T-helper 9 cell (primary cell): ENCODE data around the gene MPHOSPH8.

Experiments used
- DNase-seq: peaks from one replicate; pipeline ENCODE4 v3.0.0-alpha.2; 2020
- total RNA-seq, 2 donors: gene quantifications; one replicate each; lab custom pipeline; 2026; lab: John Stamatoyannopoulos, UW

The MPHOSPH8 gene, protein sequence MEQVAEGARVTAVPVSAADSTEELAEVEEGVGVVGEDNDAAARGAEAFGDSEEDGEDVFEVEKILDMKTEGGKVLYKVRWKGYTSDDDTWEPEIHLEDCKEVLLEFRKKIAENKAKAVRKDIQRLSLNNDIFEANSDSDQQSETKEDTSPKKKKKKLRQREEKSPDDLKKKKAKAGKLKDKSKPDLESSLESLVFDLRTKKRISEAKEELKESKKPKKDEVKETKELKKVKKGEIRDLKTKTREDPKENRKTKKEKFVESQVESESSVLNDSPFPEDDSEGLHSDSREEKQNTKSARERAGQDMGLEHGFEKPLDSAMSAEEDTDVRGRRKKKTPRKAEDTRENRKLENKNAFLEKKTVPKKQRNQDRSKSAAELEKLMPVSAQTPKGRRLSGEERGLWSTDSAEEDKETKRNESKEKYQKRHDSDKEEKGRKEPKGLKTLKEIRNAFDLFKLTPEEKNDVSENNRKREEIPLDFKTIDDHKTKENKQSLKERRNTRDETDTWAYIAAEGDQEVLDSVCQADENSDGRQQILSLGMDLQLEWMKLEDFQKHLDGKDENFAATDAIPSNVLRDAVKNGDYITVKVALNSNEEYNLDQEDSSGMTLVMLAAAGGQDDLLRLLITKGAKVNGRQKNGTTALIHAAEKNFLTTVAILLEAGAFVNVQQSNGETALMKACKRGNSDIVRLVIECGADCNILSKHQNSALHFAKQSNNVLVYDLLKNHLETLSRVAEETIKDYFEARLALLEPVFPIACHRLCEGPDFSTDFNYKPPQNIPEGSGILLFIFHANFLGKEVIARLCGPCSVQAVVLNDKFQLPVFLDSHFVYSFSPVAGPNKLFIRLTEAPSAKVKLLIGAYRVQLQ
- total RNA-seq = 92.9 to 148 reads per million in 2 donors

DNA sequence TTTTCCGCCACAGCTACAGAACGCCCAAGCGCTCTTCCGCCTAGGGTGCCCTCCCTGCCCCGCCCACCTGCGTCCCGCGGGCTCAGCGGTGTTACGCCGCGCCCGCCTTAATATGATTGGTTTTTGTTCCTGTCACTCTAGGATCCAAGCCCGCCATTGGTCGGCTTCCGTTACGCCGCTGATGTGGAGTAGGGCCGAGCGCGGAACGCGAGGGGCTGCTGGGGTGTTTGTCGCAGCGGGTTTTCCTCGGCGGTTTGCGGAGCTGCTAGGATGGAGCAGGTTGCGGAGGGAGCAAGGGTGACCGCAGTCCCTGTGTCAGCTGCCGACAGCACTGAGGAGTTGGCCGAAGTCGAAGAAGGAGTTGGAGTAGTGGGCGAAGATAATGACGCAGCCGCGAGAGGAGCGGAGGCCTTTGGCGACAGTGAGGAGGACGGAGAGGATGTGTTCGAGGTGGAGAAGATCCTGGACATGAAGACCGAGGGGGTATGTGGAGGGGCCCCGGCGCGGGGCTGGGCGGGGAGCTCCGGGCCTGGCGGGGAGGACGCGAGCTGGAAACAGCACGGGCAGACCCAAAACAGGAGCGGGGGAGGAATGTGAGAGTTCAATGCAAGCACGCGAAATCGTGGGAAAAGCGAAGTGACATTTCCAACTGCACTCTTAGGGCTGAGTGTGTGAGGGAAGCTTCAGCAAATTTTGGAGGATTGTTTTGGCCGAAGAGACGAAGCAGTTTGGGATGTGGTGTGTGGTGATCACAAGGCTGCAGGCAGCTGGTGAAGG, at the start of gene MPHOSPH8:
Gene MPHOSPH8, plus strand, starts transcription at position 181 of the 777 bp plus-strand sequence. Its CDS starts 90 bp downstream, at position 271.
- peak; percentile 85 for DNase-seq

DNA sequence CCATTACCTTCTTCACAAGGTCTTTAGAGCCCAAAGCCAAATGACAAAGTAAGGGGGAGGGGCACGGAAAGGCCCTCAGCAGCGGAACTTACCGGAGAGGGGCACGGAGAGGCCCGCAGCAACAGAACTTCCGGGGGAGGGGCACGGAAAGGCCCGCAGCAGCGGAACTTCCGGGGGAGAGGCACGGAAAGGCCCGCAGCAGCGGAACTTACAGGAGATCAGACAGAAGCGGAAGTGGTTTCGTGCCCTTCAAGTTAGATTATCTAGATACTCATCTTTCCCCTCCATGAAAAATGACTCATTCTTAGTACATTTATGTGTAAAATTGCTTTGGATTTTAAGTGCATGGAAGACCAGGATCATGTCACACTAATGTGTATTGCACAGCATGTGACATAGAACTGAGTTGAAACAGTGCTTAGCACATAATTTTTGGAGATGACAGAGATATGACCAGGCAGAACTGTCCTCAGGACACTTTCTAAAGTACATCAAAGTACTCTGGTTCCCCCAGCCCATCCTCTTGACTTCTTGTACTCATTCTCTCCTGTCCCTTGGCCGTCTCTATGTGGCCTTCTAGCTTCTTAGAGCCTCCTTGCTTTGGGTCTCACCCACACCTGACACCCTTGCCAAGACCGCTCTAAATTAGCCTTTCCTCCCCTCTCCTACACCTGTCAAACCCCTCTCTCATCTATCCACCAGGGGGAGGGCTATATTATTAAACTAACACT, 46.4 kb upstream of the MPHOSPH8 start:
- DNase-seq = peak; percentile 56

DNA sequence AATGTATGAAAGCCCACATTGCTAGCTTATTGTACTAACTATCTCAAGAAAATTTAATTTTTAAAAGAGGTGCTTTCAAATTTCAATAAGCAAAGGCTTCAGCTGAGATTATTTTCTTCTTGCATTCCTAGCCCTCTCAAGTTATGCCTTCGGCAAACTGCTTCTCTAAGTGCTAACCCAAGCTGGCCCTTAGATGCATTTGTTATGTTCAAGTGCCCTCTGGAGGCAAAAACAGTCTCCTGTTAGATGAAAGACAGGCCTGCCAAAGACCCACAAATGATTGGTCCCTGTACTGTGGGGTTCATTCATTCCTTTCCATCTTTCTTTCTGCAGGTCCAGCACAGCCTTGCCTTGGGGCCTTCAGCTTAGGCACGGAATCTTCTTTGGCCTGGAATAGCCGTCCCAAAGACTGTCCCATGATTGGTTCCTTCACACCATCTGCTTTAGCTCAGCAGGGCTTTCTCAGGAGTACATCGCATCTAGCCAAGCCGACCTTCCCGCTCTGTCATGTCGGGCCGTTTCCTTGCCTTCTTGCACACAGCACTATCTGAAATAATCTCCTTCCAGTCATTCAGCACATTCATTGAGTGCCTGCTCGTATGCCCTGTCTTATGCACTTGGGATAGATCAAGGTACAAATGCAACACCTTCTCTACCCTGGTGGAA, 45.7 kb upstream of the MPHOSPH8 start:
- no peak for DNase-seq

DNA sequence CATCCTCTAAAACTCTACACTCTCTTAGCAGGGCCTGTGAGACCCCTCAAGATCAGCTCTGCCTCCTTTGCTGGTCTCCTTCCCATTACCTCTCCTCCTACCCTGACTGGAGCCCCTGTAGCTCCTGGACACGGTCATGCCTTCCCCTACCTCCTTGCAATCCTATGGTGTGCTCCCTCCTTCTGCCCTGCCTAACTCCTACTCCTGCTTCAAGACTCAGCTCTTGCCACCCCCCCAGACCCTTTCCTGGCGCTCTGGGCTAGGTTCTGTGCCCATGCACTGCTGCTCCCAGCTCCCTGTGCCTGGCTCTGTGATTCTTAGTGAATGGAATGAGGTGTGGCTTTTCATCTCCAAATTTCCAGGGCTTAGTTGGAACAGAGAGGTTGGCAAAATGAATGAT, 44.1 kb upstream of the MPHOSPH8 start:
- no peak for DNase-seq

DNA sequence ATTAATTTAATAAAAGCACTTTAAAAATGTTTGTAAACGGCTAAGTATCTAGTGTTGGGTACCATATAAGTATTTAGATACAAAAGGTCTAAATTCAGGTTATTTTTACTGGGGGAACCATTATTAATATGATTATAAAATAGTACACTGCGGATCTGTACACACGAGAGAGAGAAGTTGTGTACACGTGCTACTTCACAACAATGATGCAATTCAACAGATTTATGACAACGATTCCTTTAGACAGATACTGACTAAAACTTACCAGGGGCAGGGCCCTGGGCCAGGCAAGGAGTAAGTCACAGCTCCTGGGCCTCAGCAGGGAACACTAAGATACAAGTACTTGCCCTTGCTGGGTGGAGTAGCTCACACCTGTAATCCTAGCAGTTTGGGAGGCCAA, 43.0 kb upstream of the MPHOSPH8 start:
- no peak for DNase-seq

DNA sequence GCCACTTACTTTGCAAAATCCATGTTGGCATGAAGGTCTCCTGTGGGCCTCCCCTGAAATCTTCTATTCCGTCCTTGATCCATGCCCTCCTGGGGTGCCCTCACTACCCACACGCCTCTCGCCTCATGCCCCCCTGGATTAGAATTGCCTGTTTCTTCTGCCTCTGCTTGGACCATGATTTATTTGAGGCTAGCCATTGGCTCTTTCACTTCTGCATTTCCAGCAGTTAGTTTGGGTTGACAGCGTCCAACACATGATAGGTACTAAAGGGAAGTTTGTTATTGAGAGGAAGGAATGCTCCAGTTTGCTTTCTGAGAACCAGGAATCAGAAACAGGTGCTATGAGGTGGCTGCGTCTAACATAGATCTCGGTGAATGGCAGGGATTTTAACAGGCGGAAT, 41.6 kb upstream of the MPHOSPH8 start:
- no peak for DNase-seq

DNA sequence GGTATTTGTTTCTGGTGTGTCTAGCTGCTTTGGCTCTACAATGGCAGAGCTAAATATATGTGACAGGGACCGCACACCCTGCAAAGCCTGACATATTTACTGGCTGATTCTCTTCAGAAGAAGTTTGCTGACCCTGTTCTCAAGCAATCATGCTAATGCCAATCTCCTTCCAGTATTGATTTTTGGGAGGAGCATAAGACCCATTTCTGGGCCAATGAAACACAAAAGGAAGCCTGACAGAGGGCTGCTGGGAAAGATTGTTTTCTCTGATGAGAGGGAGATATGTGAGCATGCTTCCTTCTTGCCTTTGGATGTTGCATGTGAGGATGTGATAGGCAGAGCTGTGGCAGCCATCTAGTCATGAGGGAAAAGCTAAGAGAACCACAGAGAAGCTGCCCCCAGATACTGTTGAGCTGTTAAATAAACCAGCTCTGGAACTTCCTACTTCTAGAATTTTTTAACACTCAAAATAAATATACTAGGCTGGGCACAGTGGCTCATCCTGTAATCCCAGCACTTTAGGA, 40.7 kb upstream of the MPHOSPH8 start:
- no peak for DNase-seq

DNA sequence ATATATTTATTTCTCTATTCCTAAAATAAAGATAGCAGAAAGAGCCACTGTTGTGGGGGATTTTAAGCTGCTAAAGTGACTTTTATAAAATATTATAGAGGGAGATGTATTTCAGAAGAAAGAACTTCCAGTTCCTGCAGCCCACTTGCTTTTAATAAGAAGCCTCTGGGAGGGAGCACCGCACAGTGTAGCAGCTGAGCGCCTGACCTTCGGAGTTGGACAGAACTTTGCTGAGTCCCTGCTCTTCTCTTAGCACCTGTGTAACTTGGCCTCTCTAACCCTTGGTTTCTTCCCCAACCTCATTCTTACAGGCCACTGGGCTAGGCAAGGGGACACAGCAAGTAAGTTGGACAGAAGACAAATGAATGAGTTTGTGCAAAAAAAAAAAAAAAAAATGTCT, 37.4 kb upstream of the MPHOSPH8 start:
- no peak for DNase-seq

DNA sequence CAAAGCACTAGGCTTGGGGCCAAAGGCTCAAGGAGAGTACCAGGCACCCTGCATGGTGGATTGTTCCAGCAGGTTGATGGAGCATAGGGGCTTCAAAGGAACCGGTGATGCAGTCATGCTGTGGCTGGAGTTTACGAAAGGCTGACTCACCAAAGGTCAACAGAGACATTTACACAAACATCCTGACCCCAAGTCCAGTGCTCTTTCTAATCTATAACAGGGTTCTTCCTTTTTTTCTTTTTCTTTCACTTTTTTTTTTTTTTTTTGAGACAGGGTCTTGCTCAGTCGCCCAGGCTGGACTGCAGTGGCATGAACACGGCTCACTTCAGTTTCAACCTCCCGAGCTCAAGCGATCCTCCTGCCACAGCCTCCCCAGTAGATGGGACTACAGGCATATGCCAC, 36.5 kb upstream of the MPHOSPH8 start:
- DNase-seq = no peak

DNA sequence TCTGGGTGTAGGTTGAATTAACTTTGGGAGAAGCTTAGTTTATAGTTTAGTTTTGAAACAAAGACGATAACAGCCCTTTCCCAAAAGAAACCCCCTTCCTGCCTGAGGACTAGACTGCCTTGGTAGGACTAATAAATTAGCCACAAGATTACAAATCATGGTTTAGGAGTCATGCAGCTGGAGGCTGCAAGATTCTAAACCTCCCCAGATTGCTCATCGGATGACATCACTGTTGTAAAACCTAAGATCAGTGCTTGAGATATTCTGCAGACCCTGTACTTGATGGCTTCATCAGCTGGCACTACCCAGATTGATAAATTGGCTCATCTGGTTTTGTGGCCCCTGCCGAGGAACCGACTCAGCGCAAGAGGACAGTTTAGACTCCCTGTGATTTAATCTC, 35.9 kb upstream of the MPHOSPH8 start:
- no peak for DNase-seq

DNA sequence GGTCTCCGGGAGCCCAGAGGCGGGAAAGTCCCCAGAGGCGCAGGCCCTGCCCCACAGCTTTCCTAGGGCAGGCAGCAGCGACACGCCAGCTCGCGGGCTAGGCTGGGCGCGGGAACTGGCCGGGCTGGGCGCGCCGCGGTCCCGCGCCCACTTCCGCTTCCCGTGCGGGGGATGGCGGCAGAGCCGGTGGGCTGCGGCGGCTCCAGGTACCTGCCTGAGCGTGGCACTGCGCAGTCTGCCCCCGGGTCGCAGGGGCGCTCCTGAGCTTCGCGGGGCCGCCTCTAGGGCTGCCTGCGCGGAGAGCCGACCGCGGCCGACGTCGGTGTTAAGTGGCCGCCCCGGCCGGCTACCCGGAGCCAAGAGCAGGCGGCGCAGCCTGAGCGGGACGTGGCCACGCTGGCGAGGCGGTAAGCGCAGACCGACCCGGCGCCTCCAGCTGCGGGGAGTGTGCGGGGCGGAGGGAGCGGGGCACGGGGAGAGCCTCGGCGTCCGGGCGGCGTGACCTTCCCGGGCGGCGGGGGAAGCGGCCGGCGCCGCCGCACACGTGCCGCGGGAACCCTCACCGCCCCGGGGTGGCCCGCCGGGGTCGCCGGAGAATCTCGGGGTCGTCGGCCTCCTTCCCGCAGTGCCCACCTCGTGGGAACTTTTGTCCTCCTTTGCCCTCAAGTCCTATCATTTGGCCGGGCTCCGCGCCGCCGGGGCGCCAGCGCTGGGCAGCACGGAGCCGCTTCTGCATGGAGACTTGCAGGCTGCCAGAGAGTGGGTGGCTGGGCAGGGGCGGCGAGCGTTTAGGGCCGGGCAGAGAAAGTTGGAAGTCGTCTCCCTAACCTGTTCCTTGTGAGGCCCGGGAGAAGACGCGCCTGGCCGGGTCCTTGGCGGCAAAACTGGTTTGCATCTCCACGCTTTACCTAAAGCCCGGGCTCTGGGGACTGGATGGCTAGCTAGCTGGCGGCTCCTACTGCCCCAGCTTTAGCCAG, 31.4 kb upstream of the MPHOSPH8 start:
- DNase-seq = peak; percentile 6

DNA sequence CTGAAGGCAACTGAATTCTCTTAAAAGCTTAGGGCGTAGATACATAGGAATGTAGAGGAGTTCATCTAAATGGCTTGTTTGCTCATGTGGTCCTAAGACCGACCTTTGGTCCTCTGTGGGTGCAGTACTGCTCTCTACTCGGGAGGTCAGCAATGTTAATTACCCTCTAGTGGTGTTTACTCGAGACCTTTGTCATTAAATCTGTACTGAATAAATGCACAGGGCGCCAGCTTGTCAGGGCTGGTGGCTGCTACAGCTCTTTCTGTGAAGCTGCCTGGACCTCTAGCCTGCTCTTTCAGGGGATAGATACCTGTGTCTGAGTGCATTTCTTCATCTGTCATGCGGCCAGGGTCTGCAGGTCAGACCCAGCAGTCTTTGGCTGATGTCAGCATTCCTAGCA, 29.2 kb upstream of the MPHOSPH8 start:
- no peak for DNase-seq

DNA sequence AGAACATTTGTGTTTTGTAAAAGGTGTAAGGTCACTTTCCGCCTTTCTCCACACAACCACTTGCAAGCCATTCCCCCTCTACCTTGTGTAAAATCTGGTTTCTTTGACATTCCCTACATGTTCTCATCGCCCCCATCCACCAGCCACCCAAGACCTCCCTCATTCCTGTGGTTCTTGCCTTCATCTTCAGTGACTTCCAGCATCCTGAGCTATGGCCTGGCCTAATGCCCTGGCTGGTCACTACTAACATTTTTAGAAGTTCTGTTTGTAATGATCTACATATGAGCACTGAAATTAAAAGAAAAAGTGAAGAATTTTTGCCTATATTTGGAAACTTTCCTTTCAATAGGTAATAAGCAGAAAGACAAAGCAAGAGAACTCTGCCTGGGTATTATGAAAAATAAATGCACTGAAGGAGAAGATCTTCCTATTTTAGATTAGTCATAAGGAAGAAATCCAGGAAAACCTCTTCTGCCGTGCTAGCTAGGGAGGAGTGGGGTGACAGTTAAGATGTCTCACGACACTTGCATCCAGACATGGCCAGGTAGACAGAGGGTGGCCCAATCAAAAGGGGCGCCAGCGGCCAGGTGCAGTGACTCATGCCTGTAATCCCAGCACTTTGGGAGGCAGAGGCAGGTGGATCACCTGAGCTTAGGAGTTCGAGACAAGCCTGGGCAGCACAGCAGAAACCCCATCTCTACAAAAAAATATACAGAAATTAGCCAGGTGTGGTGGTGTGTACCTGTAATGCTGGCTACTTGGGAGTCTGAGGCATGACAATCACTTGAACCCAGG, 28.1 kb upstream of the MPHOSPH8 start:
- DNase-seq = no peak

DNA sequence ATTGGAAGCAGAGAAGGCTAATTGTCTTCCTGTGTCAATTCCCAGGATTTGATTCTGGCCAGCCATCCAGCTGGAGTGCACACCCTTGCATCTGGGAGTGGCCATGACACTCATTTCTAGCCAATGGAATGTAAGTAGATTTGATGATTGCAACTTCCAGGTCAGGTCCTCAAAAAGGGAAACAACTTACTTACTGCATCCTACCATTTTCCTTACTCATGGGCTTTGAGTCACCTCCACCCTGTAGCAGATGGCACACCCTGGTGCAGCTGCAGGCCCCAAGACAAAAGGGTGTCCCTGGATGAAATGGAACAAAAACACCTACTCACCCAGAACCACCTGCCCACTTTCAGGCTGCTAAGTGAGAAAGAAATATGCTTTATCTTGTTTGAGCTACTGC, 27.3 kb upstream of the MPHOSPH8 start:
- DNase-seq = no peak

DNA sequence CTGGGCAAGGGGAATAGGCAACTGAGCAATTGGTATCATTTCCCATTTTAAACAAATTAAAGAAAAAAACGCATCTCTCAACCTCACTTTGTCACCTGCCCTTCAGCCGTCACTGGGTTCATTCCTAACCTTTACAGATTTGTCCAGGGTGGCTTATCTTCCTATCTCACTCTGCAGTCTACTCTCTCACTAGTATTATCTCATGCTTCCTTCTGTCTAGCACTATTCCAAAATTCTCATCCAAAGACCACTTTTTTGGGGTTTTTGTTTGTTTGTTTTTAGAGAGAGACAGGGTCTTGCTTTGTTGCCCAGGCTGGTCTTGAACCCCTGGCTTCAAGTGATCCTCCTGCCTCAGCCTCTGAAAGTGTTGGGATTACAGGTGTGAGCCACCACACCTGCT, 26.7 kb upstream of the MPHOSPH8 start:
- DNase-seq = no peak

DNA sequence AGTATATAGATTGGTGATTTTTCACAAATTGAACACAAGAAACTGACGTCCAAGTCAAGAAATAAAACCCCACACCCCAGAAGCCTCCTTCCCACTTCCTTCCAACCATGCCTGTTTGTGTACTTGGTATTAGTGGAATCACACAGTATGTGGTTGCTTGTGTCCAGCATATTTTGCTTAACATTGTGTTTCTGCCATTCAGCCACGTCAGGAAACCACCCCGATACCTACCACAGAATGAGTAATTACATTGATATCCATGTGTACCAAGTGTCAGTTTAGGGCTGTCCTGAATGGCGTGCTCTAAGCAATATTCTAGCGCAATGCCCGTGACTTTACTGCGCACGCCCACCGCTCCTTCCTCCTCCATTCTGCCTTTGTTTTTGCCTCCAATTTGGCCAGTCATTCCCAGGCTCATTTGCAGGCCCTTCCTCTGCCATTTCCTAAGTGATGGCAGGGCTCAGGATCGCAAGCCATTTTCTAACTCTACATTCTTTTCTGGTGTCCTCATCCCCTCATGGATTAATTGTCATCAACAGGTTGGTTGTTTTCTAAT, 25.9 kb upstream of the MPHOSPH8 start:
- no peak for DNase-seq

DNA sequence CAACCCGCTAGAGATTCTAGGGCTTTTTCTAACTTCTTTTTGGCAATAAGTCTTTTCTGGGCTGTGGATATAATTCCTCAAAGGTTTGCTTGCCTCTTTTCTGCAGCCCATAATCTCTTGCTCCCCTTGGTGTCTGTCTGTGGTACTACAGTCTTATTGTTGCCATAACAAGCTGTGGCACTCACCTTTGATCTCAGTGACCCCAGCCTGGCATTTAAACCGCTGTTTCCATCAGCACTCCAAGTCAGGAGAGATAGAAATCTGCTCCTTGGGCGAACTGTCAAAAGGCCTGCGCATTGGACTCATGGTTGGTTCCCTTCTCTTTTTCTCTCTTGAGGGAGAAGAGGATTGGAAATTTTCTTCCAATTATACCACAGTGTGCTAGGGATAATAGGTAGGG, 14.5 kb upstream of the MPHOSPH8 start:
- no peak for DNase-seq

DNA sequence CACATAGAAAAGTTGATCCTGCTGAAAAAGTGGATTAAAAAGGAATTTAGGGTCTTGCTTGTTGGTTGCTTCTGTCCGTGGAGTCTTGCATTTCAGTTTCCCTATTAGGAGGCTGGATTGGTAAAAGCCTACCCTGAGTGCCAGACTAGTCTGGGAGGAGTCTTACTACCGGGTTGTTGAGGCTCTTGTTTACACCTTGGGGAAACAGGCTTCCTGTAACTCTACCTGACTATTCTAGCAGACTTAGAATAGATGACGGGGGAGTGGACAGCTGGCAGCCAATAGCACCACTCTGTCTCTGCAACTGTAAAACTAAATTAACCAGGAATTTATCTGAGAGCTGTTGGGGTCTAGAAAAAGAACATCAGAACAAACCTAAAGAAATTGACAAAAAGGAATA, 11.3 kb upstream of the MPHOSPH8 start:
- no peak for DNase-seq

DNA sequence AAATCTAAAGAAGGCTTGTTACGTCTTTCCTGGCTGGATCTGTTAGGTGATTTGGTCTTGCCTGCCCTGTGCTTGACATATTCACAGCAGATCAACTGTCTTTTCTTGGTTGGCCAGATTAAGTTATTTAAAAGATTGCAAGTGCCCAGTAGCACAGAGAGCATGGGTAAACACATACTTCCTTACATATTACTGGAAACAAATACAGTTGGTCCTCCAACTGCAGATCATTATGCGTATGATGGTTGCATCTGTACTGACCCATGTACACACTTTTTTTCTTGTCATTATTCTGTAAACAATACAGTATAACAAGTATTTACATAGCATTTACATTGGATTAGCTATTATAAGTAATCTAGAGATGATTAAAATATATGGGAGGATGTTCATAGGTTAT, 9.2 kb upstream of the MPHOSPH8 start:
- DNase-seq = no peak
